Fibroblast of the aortic adventitia (primary cell): ENCODE results near the gene FAF2. TPM values are rescaled to one million over a fixed set of nuclear protein-coding genes. Genes with fewer than 3 reads are reported as not detected.
"Not testable (repeated sequence)": the region's sequence is repeated elsewhere in the genome, so short reads cannot be mapped to it uniquely, and the experiment has no call there.

Experiments
- DNase-seq: peaks from one replicate; pipeline ENCODE4 v3.0.0-alpha.2; 2010; ENCODE audit warnings: low read depth
- H3K4me3 ChIP-seq: 2 replicates; pipeline ENCODE4 v1.5.1; 2011; ENCODE audit warnings: low read depth, mild to moderate bottlenecking, control low read depth, low read length, moderate library complexity
- total RNA-seq: library from RNA; depleted of rRNA; stranded (reverse); fragments of >200 nt; gene quantifications from 2 replicates; pipeline ENCODE4 v1.2.3, GENCODE V29; 2012; ENCODE audit warnings: low replicate concordance
- TF ChIP-seq, protein P1 (sequence below): IDR thresholded peaks from 2 replicates; pipeline ENCODE4 v1.5.1; 2011; ENCODE audit warnings: mild to moderate bottlenecking, low read length, control low read depth, inconsistent platforms; ENCODE audit not compliant: insufficient read depth

FAF2 gene
- total RNA-seq, 1 donor = 45.3 TPM

DNA sequence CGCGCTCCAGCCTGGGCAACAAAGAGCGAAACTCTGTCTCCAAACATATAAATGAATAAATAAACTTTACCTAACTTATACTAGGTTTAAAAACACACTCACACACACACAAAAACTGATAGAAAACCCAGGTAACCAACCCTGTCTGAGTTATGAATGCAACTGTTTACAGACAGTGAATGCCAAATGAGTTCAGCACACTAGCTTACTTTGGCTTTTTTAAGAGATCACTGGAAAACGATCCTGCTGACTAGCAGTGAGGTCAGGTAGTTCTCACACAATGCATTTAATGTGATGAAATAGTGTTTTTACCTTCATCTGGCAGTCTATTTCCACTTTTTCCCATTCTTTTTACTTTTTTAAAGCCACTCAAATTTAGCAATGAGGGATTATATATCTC is 22.4 kb downstream of the FAF2 start:
- H3K4me3 ChIP-seq = no peak overlapping the region
- TF ChIP-seq, protein P1, sequence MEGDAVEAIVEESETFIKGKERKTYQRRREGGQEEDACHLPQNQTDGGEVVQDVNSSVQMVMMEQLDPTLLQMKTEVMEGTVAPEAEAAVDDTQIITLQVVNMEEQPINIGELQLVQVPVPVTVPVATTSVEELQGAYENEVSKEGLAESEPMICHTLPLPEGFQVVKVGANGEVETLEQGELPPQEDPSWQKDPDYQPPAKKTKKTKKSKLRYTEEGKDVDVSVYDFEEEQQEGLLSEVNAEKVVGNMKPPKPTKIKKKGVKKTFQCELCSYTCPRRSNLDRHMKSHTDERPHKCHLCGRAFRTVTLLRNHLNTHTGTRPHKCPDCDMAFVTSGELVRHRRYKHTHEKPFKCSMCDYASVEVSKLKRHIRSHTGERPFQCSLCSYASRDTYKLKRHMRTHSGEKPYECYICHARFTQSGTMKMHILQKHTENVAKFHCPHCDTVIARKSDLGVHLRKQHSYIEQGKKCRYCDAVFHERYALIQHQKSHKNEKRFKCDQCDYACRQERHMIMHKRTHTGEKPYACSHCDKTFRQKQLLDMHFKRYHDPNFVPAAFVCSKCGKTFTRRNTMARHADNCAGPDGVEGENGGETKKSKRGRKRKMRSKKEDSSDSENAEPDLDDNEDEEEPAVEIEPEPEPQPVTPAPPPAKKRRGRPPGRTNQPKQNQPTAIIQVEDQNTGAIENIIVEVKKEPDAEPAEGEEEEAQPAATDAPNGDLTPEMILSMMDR = no peak
- no peak for DNase-seq

DNA sequence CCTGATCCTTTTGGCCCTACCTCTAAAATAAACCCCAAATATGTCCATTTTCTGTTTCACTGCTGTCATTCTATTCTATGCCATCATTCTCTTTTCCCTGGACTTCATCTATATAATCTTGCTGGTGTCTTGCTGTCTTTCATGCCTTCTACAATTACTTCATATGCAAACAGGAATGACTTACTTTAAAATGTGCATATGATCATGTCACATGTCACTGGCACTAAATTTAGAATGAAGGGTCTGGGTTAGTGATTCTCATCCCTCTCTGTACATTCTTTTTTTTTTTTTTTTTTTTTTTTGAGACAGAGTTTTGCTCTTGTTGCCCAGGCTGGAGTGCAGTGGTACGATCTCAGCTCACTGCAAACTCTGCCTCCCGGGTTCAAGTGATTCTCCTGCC is 22.9 kb downstream of the FAF2 start:
- no peak overlapping the region for H3K4me3 ChIP-seq
- no peak for DNase-seq
- TF ChIP-seq, protein P1 = no peak

DNA sequence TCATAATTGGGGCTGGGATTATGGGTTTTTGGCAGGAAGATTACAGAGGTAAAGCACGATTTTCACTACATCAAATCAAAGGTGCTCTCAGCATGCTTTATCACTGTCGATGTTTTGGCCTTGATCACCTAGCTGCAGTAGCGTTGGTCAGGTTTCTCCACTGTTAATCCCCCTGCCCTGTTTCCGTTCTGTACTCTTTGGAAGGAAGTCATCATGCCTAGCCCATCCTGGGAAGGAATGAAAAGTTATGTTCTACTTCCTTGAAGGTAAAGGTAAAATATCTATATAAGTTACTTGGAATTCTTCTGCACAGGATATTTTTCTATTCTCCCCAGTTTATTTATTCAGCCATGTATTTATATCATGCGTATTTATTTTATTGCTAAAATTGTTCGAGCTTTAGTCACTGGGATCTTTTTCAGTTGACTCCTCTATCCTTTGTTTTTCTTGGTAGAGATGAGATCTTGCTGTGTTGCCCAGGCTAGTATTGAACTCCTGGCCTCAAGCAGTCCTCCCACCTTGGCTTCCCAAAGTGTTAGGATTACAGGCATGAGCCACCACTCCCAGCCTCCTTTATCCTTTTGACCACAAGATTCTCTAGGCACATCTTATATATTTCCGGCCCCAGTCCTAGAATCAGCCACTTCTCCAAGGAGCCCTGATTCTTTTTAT is 25.3 kb downstream of the FAF2 start:
- TF ChIP-seq, protein P1 = no peak
- no peak overlapping the region for H3K4me3 ChIP-seq
- no peak for DNase-seq

DNA sequence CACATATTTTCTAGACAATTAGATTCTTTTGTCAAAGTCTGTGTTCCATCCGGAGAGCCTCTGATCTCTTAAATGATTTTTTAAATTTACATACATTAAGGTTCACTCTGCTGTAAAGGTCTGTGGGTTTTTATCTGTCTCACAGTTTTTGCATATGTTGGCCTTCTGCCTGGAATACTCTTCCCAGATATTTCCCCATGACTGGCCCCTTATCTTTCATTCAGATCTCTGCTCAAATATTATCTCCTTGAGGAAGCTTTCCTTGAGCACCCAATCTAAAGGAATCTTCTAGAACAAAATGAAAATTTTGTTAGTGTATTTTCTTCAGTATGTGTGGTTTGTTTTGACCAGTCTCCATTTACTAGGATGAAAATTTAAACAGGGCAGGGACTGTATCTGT is 26.3 kb downstream of the FAF2 start:
- DNase-seq = no peak
- no peak overlapping the region for H3K4me3 ChIP-seq
- TF ChIP-seq, protein P1 = no peak

DNA sequence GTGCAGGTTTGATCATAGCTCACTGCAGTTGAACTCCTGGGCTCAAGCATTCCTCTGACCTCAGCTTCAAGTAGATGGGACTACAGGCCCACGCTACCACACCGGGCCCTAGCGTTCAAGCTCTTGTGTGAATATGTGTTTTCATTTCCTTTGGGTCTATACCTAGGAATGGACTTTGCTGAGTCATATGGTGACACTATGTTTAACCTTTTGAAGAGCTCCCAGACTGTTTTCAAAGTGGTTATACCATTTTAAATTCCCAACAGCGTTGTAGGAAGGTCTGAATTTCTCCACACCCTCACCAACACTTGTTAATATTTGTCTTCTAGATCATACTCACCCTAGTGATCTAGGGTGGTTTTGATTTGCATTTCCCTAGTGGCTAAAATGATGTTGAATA is 33.5 kb downstream of the FAF2 start:
- no peak for DNase-seq
- TF ChIP-seq, protein P1 = no peak
- no peak overlapping the region for H3K4me3 ChIP-seq

DNA sequence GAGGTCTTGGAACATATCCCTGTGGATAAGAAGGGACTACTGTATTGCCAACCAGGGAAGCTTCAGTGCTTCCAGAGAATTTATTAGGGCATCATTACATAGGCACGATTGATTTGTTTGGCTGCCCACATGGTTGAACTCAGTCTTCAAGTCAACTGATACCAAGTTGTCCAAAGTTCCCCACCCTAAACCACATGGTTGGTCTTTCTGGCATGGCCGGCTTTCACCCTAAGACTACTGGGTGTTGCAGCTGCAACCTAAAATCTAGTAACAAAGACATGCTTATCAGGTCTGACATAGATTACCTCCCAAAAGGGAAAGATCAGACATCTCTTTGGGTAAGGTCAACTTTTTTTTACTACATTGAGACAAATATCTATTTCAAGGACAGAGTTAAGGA is 37.0 kb downstream of the FAF2 start:
- no peak overlapping the region for H3K4me3 ChIP-seq
- TF ChIP-seq, protein P1 = no peak
- no peak for DNase-seq

DNA sequence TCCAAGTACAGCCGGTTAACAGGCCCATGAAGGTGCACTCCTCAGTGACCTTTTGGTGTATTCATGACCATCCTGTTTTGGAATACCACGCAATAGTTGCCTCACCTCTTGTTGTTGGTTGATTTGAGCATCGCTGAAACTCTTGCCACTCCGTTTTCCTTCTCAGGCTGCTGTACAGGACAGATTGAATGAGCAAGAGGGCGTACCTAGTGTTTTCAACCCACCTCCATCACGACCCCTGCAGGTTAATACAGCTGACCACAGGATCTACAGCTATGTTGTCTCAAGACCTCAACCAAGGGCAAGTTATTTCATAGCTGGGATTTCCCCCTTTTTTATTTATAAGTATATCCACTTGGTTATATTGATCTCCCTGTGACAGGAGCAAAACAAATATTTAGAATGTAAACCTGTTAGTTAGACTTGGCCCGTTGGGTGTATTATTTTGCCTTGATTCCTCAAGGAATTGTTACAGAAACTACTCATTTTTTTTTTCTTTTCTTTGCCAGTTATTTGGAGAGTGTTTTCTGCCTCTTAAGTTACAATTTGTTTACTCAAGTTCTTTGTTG is 38.1 kb downstream of the FAF2 start:
- TF ChIP-seq, protein P1 = no peak
- no peak overlapping the region for H3K4me3 ChIP-seq
- DNase-seq = no peak

DNA sequence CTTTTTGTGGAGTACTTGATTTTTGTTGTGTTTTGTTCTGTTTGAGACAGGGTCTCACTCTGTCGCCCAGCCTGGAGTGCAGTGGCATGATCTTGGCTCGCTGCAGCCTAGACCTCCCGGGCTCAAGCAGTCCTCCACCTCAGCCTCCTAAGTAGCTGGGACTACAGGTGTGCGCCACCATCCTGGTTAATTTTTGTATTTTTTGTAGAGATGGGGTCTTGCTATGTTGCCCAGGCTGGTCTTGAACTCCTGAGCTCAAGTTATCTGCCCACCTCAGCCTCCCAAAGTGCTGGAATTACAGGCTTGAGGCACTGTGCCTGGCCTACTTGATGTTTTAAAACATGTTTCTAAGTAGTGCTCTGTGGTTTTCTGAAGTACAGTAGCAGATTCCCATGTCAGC is 39.0 kb downstream of the FAF2 start:
- not testable (repeated sequence) for DNase-seq, H3K4me3 ChIP-seq
